Esophagus muscularis mucosa (tissue), 4 donors: ENCODE data around the gene ORM2.

ENCODE experiments used
- EP300 ChIP-seq: sonication (generic); formaldehyde crosslinking; IDR thresholded peaks from one replicate; pipeline ENCODE4 v1.6.1; 2017; ENCODE audit warnings: antibody characterized with exemption
- POLR2A ChIP-seq: fragments of 450-650 bp; IDR thresholded peaks from one replicate; pipeline ENCODE4 v1.6.1; 2017; ENCODE audit warnings: antibody characterized with exemption, moderate library complexity, mild to moderate bottlenecking, low read depth
- POLR2AphosphoS5 ChIP-seq, 2 donors: sonication (generic); formaldehyde crosslinking; IDR thresholded peaks; one replicate each; pipeline ENCODE4 v1.6.1; 2017; ENCODE audit warnings: antibody characterized with exemption in 2 of 2
- TF ChIP-seq, protein P1 (sequence below), 3 experiments: fragments of 200-600 bp in 2 of 3; fragments of 450-650 bp in 1 of 3; sonication (generic) in 2 of 3; IDR thresholded peaks; one replicate each; pipeline ENCODE4 v1.5.1; 2017 to 2019; ENCODE audit warnings: antibody characterized with exemption in 3 of 3, mild to moderate bottlenecking in 2 of 3, moderate library complexity in 1 of 3

DNA sequence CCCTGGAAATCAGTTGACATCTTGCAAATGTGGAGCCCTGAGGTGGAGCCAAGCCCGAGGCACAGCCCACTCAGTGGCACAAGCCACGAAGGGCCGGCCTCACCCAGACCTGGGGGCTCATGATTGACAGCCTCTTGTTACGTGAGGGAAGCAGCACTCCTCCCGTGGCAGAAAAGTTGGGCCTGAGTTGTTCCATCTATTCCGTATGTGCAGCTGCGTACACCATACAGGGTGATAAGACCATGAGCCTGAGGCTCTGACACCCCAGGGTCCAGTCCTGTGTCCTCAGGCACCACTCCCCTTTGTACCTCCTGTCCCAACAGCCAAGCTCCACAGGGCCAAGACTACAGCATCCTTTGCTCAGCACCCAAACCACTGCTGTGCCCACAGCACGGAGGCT, 1.9 kb upstream of the ORM2 start:
- TF ChIP-seq EP300 (no peak), POLR2A (no peak), POLR2AphosphoS5 (IDR thresholded peaks at IDR 0.05) (no peak)
- TF ChIP-seq, protein P1, sequence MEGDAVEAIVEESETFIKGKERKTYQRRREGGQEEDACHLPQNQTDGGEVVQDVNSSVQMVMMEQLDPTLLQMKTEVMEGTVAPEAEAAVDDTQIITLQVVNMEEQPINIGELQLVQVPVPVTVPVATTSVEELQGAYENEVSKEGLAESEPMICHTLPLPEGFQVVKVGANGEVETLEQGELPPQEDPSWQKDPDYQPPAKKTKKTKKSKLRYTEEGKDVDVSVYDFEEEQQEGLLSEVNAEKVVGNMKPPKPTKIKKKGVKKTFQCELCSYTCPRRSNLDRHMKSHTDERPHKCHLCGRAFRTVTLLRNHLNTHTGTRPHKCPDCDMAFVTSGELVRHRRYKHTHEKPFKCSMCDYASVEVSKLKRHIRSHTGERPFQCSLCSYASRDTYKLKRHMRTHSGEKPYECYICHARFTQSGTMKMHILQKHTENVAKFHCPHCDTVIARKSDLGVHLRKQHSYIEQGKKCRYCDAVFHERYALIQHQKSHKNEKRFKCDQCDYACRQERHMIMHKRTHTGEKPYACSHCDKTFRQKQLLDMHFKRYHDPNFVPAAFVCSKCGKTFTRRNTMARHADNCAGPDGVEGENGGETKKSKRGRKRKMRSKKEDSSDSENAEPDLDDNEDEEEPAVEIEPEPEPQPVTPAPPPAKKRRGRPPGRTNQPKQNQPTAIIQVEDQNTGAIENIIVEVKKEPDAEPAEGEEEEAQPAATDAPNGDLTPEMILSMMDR (IDR thresholded peaks at IDR 0.05), result no peak
